Activated T-helper 2 cell treated with anti-CD3 and anti-CD28 coated beads, Interferon-gamma antibody, Interleukin-2, Interleukin-4, amounts not matched to agents 10 μg/mL and 5 μg/mL and 100 μg/mL, durations not matched to agents 14 hours and 24 hours and 36 hours (primary cell): ENCODE results near the gene TPRG1. TPM values are rescaled to one million over a fixed set of nuclear protein-coding genes. Genes with fewer than 3 reads are reported as not detected.
A peak's percentile ranks its signal among the peaks of the same experiment; 100 is the strongest.

Experiments used
- DNase-seq: peaks from one replicate; pipeline ENCODE4 v3.0.0; 2021; ENCODE audit warnings: low spot score
- H3K27ac Mint-ChIP-seq: one replicate; pipeline ENCODE4 v1.8.0; 2021; ENCODE audit warnings: mixed read lengths
- H3K27me3 Mint-ChIP-seq: one replicate; pipeline ENCODE4 v1.8.0; 2021; ENCODE audit warnings: low read depth, mixed read lengths
- H3K36me3 Mint-ChIP-seq: one replicate; pipeline ENCODE4 v1.8.0; 2021; ENCODE audit warnings: low read depth, mixed read lengths
- H3K4me1 Mint-ChIP-seq: one replicate; pipeline ENCODE4 v1.8.0; 2021; ENCODE audit warnings: low read depth, mixed read lengths
- H3K4me3 Mint-ChIP-seq: one replicate; pipeline ENCODE4 v1.8.0; 2021; ENCODE audit warnings: low read depth, mild to moderate bottlenecking, moderate library complexity, mixed read lengths
- H3K9me3 Mint-ChIP-seq: one replicate; pipeline ENCODE4 v1.8.0; 2021; ENCODE audit warnings: mixed read lengths
- intact Hi-C: fragments of 100-400 bp; cut with micrococcal nuclease; formaldehyde crosslinking; loops from one replicate; pipeline ENCODE4 v1.15.1; 2023
- total RNA-seq: library from RNA; stranded (reverse); gene quantifications from 2 replicates; pipeline ENCODE4 v1.2.3, GENCODE V29; 2022

The TPRG1 gene
- total RNA-seq, 1 donor from 2014 or later: 91.8 TPM

- H3K27me3 Mint-ChIP-seq: peaks cover 20% of the 10 kb centered on the region
- H3K27ac Mint-ChIP-seq: no peak overlapping the region
- DNase-seq: no peak
- no peaks in the 10 kb centered on the region for H3K36me3 Mint-ChIP-seq
- H3K4me3 Mint-ChIP-seq: no peak overlapping the region
- no peaks in the 10 kb centered on the region for H3K9me3 Mint-ChIP-seq
- intact Hi-C loops: no loop called here
- H3K4me1 Mint-ChIP-seq: no peaks in the 10 kb centered on the region
These were observed 40.9 kb downstream of the TPRG1 start for GRCh38 chr3:189212681-189213080.

GRCh38 chr3:189214651-189215050, 42.9 kb downstream of the TPRG1 start:
- intact Hi-C loops: no loop called here
- DNase-seq: no peak
- H3K4me3 Mint-ChIP-seq: no peak overlapping the region
- peaks cover 16% of the 10 kb centered on the region for H3K27me3 Mint-ChIP-seq
- no peaks in the 10 kb centered on the region for H3K4me1 Mint-ChIP-seq
- H3K36me3 Mint-ChIP-seq: no peaks in the 10 kb centered on the region
- no peak overlapping the region for H3K27ac Mint-ChIP-seq
- H3K9me3 Mint-ChIP-seq: no peaks in the 10 kb centered on the region

- H3K27ac Mint-ChIP-seq: no peak overlapping the region
- H3K27me3 Mint-ChIP-seq: peaks cover 30% of the 10 kb centered on the region
- no peaks in the 10 kb centered on the region for H3K9me3 Mint-ChIP-seq
- intact Hi-C loops: no loop called here
- no peaks in the 10 kb centered on the region for H3K36me3 Mint-ChIP-seq
- no peak overlapping the region for H3K4me3 Mint-ChIP-seq
- DNase-seq: no peak
- H3K4me1 Mint-ChIP-seq: no peaks in the 10 kb centered on the region
These were observed 51.3 kb downstream of the TPRG1 start for GRCh38 chr3:189222927-189223636.

GRCh38 chr3:189225431-189225830, 53.7 kb downstream of the TPRG1 start:
- peaks cover 27% of the 10 kb centered on the region for H3K27me3 Mint-ChIP-seq
- peaks cover 6% of the 10 kb centered on the region for H3K4me1 Mint-ChIP-seq
- intact Hi-C loops: no loop called here
- no peak overlapping the region for H3K4me3 Mint-ChIP-seq
- DNase-seq: no peak
- H3K27ac Mint-ChIP-seq: no peak overlapping the region
- no peaks in the 10 kb centered on the region for H3K36me3 Mint-ChIP-seq
- H3K9me3 Mint-ChIP-seq: no peaks in the 10 kb centered on the region

- H3K27me3 Mint-ChIP-seq: peaks cover 30% of the 10 kb centered on the region
- no peak for DNase-seq
- intact Hi-C loops: no loop called here
These were observed 55.5 kb downstream of the TPRG1 start for GRCh38 chr3:189227249-189227648.

GRCh38 chr3:189229196-189229828, 57.5 kb downstream of the TPRG1 start:
- no peak overlapping the region for H3K4me3 Mint-ChIP-seq
- intact Hi-C loops: no loop called here
- no peak for DNase-seq
- H3K9me3 Mint-ChIP-seq: no peaks in the 10 kb centered on the region
- peaks cover 32% of the 10 kb centered on the region for H3K27me3 Mint-ChIP-seq
- H3K27ac Mint-ChIP-seq: no peak overlapping the region
- peaks cover 17% of the 10 kb centered on the region for H3K4me1 Mint-ChIP-seq
- H3K36me3 Mint-ChIP-seq: no peaks in the 10 kb centered on the region

More at GRCh38 chr3:189227249-189227648, 55.5 kb downstream of the TPRG1 start:
- Mint-ChIP-seq H3K4me3 (no peak overlapping the region), H3K4me1 (peaks cover 6% of the 10 kb centered on the region), H3K36me3 (no peaks in the 10 kb centered on the region), H3K9me3 (no peaks in the 10 kb centered on the region), H3K27ac (no peak overlapping the region)

- Mint-ChIP-seq H3K27me3 (peaks cover 20% of the 10 kb centered on the region), H3K4me1 (peaks cover 48% of the 10 kb centered on the region), H3K27ac (peak overlapping the region; percentile 4), H3K36me3 (no peaks in the 10 kb centered on the region), H3K9me3 (peaks cover 7% of the 10 kb centered on the region), H3K4me3 (no peak overlapping the region)
- intact Hi-C loops: loop anchor here (10.0 kb wide), 1 partner anchor 278 kb away; no protein-coding TSS in a partner anchor
- DNase-seq: no peak
These were observed 61.0 kb downstream of the TPRG1 start for GRCh38 chr3:189232790-189233189.

GRCh38 chr3:189233225-189233858, 61.6 kb downstream of the TPRG1 start:
- no peak for DNase-seq
- H3K27me3 Mint-ChIP-seq: peaks cover 18% of the 10 kb centered on the region
- peaks cover 7% of the 10 kb centered on the region for H3K9me3 Mint-ChIP-seq
- intact Hi-C loops: loop anchor here (10.0 kb wide), 1 partner anchor 279 kb away; no protein-coding TSS in a partner anchor
- no peak overlapping the region for H3K27ac Mint-ChIP-seq
- H3K4me3 Mint-ChIP-seq: no peak overlapping the region
- peaks cover 48% of the 10 kb centered on the region for H3K4me1 Mint-ChIP-seq
- no peaks in the 10 kb centered on the region for H3K36me3 Mint-ChIP-seq

- H3K4me1 Mint-ChIP-seq: peaks cover 42% of the 10 kb centered on the region
- peaks cover 16% of the 10 kb centered on the region for H3K9me3 Mint-ChIP-seq
- H3K27ac Mint-ChIP-seq: no peak overlapping the region
- peaks cover 12% of the 10 kb centered on the region for H3K27me3 Mint-ChIP-seq
- intact Hi-C loops: loop anchor here (2.0 to 10.0 kb wide), 2 partner anchors 280 to 320 kb away; no protein-coding TSS in a partner anchor
- DNase-seq: no peak
- no peak overlapping the region for H3K4me3 Mint-ChIP-seq
- no peaks in the 10 kb centered on the region for H3K36me3 Mint-ChIP-seq
These were observed 63.4 kb downstream of the TPRG1 start for GRCh38 chr3:189235214-189235613.

- H3K36me3 Mint-ChIP-seq: no peaks in the 10 kb centered on the region
- H3K27me3 Mint-ChIP-seq: peaks cover 5% of the 10 kb centered on the region
- intact Hi-C loops: loop anchor here (1.0 to 10.0 kb wide), 10 partner anchors 52 to 1498 kb away; no protein-coding TSS in a partner anchor
- no peak for DNase-seq
- H3K4me1 Mint-ChIP-seq: peaks cover 42% of the 10 kb centered on the region
- H3K27ac Mint-ChIP-seq: peak overlapping the region; percentile 70
- H3K9me3 Mint-ChIP-seq: peaks cover 16% of the 10 kb centered on the region
- no peak overlapping the region for H3K4me3 Mint-ChIP-seq
These were observed 64.6 kb downstream of the TPRG1 start for GRCh38 chr3:189236352-189236751.

GRCh38 chr3:189237526-189237925, 65.8 kb downstream of the TPRG1 start:
- intact Hi-C loops: loop anchor here (2.0 to 10.0 kb wide), 9 partner anchors 51 to 1499 kb away; no protein-coding TSS in a partner anchor
- DNase-seq: no peak
- Mint-ChIP-seq H3K27me3 (peaks cover 4% of the 10 kb centered on the region), H3K9me3 (peaks cover 23% of the 10 kb centered on the region), H3K4me3 (no peak overlapping the region), H3K27ac (no peak overlapping the region), H3K4me1 (peaks cover 40% of the 10 kb centered on the region), H3K36me3 (no peaks in the 10 kb centered on the region)

GRCh38 chr3:189238071-189238470, 66.3 kb downstream of the TPRG1 start:
- H3K4me3 Mint-ChIP-seq: no peak overlapping the region
- no peaks in the 10 kb centered on the region for H3K27me3 Mint-ChIP-seq
- H3K4me1 Mint-ChIP-seq: peaks cover 37% of the 10 kb centered on the region
- no peak overlapping the region for H3K27ac Mint-ChIP-seq
- peaks cover 25% of the 10 kb centered on the region for H3K9me3 Mint-ChIP-seq
- intact Hi-C loops: loop anchor here (10.0 kb wide), 1 partner anchor 283 kb away; no protein-coding TSS in a partner anchor
- no peak for DNase-seq
- H3K36me3 Mint-ChIP-seq: peaks cover 2% of the 10 kb centered on the region
